Activated naive CD4-positive, alpha-beta T cell treated with anti-CD3 and anti-CD28 coated beads, Interleukin-2, amount 10 ng/mL, durations not matched to agents 7 days and 5 days (primary cell): Measurements from ENCODE around the gene TOMM6.
"Not testable (repeated sequence)": the region's sequence is repeated elsewhere in the genome, so short reads cannot be mapped to it uniquely, and the experiment has no call there.

Source experiments
- CTCF ChIA-PET: fragments of 350-600 bp; sonication (Branson Sonifier 250); formaldehyde crosslinking; loops from one replicate; lab custom pipeline; 2021; ENCODE audit warnings: antibody characterized with exemption; lab: Charles Lee
- DNase-seq: peaks from one replicate; pipeline ENCODE4 v3.0.0-alpha.2; 2020
- H3K27ac Mint-ChIP-seq: one replicate; pipeline ENCODE4 v1.8.0; 2021; ENCODE audit warnings: mild to moderate bottlenecking, moderate library complexity, mixed read lengths
- H3K27me3 Mint-ChIP-seq: one replicate; pipeline ENCODE4 v1.8.0; 2021; ENCODE audit warnings: mild to moderate bottlenecking, mixed read lengths
- H3K36me3 Mint-ChIP-seq: one replicate; pipeline ENCODE4 v1.8.0; 2021; ENCODE audit warnings: mixed read lengths
- H3K4me1 Mint-ChIP-seq: one replicate; pipeline ENCODE4 v1.8.0; 2021; ENCODE audit warnings: mixed read lengths
- H3K4me3 Mint-ChIP-seq: one replicate; pipeline ENCODE4 v1.8.0; 2021; ENCODE audit warnings: mild to moderate bottlenecking, moderate library complexity, mixed read lengths
- H3K9me3 Mint-ChIP-seq: one replicate; pipeline ENCODE4 v1.8.0; 2021; ENCODE audit warnings: mixed read lengths

The TOMM6 gene

GRCh38 chr6:41811095-41811494, 23.6 kb downstream of the TOMM6 start:
- no peak for DNase-seq
- CTCF ChIA-PET = no interaction called here
- Mint-ChIP-seq H3K27me3 (peaks cover 4% of the 10 kb centered on the region), H3K27ac (no peak overlapping the region), H3K4me3 (no peak overlapping the region), H3K36me3 (no peaks in the 10 kb centered on the region), H3K9me3 (no peaks in the 10 kb centered on the region), H3K4me1 (peaks cover under 1% of the 10 kb centered on the region)

GRCh38 chr6:41811946-41812345, 24.5 kb downstream of the TOMM6 start:
- H3K9me3 Mint-ChIP-seq, H3K4me1 Mint-ChIP-seq, H3K27ac Mint-ChIP-seq, H3K4me3 Mint-ChIP-seq, H3K27me3 Mint-ChIP-seq, DNase-seq, H3K36me3 Mint-ChIP-seq, CTCF ChIA-PET: not testable (repeated sequence)

GRCh38 chr6:41813469-41813868, 26.0 kb downstream of the TOMM6 start:
- Mint-ChIP-seq H3K4me3 (no peak overlapping the region), H3K27ac (no peak overlapping the region), H3K36me3 (no peaks in the 10 kb centered on the region), H3K9me3 (no peaks in the 10 kb centered on the region), H3K4me1 (peaks cover 3% of the 10 kb centered on the region), H3K27me3 (peaks cover 4% of the 10 kb centered on the region)
- CTCF ChIA-PET = interaction anchor here (1.3 kb wide), 1 partner anchor 13 kb away, joined by 4 read pairs; no protein-coding TSS in a partner anchor
- no peak for DNase-seq

- no peak for DNase-seq
- Mint-ChIP-seq H3K27ac (no peak overlapping the region), H3K9me3 (no peaks in the 10 kb centered on the region), H3K36me3 (no peaks in the 10 kb centered on the region), H3K27me3 (peaks cover 4% of the 10 kb centered on the region), H3K4me3 (no peak overlapping the region), H3K4me1 (peaks cover 3% of the 10 kb centered on the region)
- CTCF ChIA-PET = interaction anchor here (0.6 to 1.3 kb wide), 2 partner anchors 12 to 782 kb away, joined by 3 to 4 read pairs; no protein-coding TSS in a partner anchor
Observed at GRCh38 chr6:41813956-41814355, 26.5 kb downstream of the TOMM6 start.

- Mint-ChIP-seq H3K9me3 (no peaks in the 10 kb centered on the region), H3K27ac (no peak overlapping the region), H3K4me1 (peaks cover 3% of the 10 kb centered on the region), H3K4me3 (no peak overlapping the region), H3K27me3 (peaks cover 4% of the 10 kb centered on the region), H3K36me3 (no peaks in the 10 kb centered on the region)
- DNase-seq = no peak
- CTCF ChIA-PET = interaction anchor here (0.6 to 0.7 kb wide), 2 partner anchors 447 to 781 kb away, joined by 3 read pairs; no protein-coding TSS in a partner anchor
Observed at GRCh38 chr6:41814629-41815028, 27.1 kb downstream of the TOMM6 start.

- Mint-ChIP-seq H3K36me3 (no peaks in the 10 kb centered on the region), H3K9me3 (no peaks in the 10 kb centered on the region), H3K27me3 (peaks cover 4% of the 10 kb centered on the region), H3K27ac (no peak overlapping the region), H3K4me1 (peaks cover 3% of the 10 kb centered on the region), H3K4me3 (no peak overlapping the region)
- DNase-seq = no peak
- CTCF ChIA-PET = interaction anchor here (0.8 to 1.0 kb wide), 2 partner anchors 30 to 32 kb away, joined by 3 to 4 read pairs; no protein-coding TSS in a partner anchor
Observed at GRCh38 chr6:41815587-41815986, 28.1 kb downstream of the TOMM6 start.

GRCh38 chr6:41818271-41819054, 31.0 kb downstream of the TOMM6 start:
- DNase-seq = no peak
- Mint-ChIP-seq H3K9me3 (no peaks in the 10 kb centered on the region), H3K36me3 (no peaks in the 10 kb centered on the region), H3K27ac (no peak overlapping the region), H3K27me3 (peaks cover 4% of the 10 kb centered on the region), H3K4me3 (no peak overlapping the region), H3K4me1 (peaks cover 3% of the 10 kb centered on the region)
- CTCF ChIA-PET = interaction anchor here (1.0 to 1.3 kb wide), 2 partner anchors 10 to 28 kb away, joined by 3 to 4 read pairs; no protein-coding TSS in a partner anchor

- H3K27ac Mint-ChIP-seq = no peak overlapping the region
- CTCF ChIA-PET = no interaction called here
- no peaks in the 10 kb centered on the region for H3K27me3 Mint-ChIP-seq
Observed at GRCh38 chr6:41821266-41821665, 33.8 kb downstream of the TOMM6 start.

GRCh38 chr6:41822021-41822420, 34.5 kb downstream of the TOMM6 start:
- Mint-ChIP-seq H3K4me1 (no peaks in the 10 kb centered on the region), H3K36me3 (no peaks in the 10 kb centered on the region), H3K9me3 (no peaks in the 10 kb centered on the region), H3K4me3 (no peak overlapping the region), H3K27ac (no peak overlapping the region), H3K27me3 (no peaks in the 10 kb centered on the region)
- DNase-seq = no peak
- CTCF ChIA-PET = no interaction called here

More at GRCh38 chr6:41821266-41821665, 33.8 kb downstream of the TOMM6 start:
- DNase-seq = no peak
- Mint-ChIP-seq H3K36me3 (no peaks in the 10 kb centered on the region), H3K4me1 (peaks cover under 1% of the 10 kb centered on the region), H3K4me3 (no peak overlapping the region), H3K9me3 (no peaks in the 10 kb centered on the region)

GRCh38 chr6:41823178-41823577, 35.7 kb downstream of the TOMM6 start:
- CTCF ChIA-PET = interaction anchor here (1.0 kb wide), 1 partner anchor 10 kb away, joined by 4 read pairs; no protein-coding TSS in a partner anchor

GRCh38 chr6:41824571-41825569, 37.4 kb downstream of the TOMM6 start:
- DNase-seq = no peak
- H3K4me1 Mint-ChIP-seq = no peaks in the 10 kb centered on the region
- CTCF ChIA-PET = no interaction called here
- H3K36me3 Mint-ChIP-seq = no peaks in the 10 kb centered on the region
- H3K27me3 Mint-ChIP-seq = no peaks in the 10 kb centered on the region
- H3K27ac Mint-ChIP-seq = no peak overlapping the region
- no peaks in the 10 kb centered on the region for H3K9me3 Mint-ChIP-seq
- no peak overlapping the region for H3K4me3 Mint-ChIP-seq

More at GRCh38 chr6:41823178-41823577, 35.7 kb downstream of the TOMM6 start:
- no peak for DNase-seq
- no peaks in the 10 kb centered on the region for H3K4me1 Mint-ChIP-seq
- no peaks in the 10 kb centered on the region for H3K9me3 Mint-ChIP-seq
- H3K36me3 Mint-ChIP-seq = no peaks in the 10 kb centered on the region
- no peak overlapping the region for H3K4me3 Mint-ChIP-seq
- H3K27me3 Mint-ChIP-seq = no peaks in the 10 kb centered on the region
- H3K27ac Mint-ChIP-seq = no peak overlapping the region

GRCh38 chr6:41826343-41827022, 39.0 kb downstream of the TOMM6 start:
- CTCF ChIA-PET = interaction anchor here (1.1 kb wide), 1 partner anchor 13 kb away, joined by 4 read pairs; no protein-coding TSS in a partner anchor
- DNase-seq = no peak
- H3K27me3 Mint-ChIP-seq = no peaks in the 10 kb centered on the region
- no peaks in the 10 kb centered on the region for H3K4me1 Mint-ChIP-seq
- H3K27ac Mint-ChIP-seq = no peak overlapping the region
- no peak overlapping the region for H3K4me3 Mint-ChIP-seq
- no peaks in the 10 kb centered on the region for H3K36me3 Mint-ChIP-seq
- H3K9me3 Mint-ChIP-seq = no peaks in the 10 kb centered on the region

GRCh38 chr6:41832263-41832662, 44.8 kb downstream of the TOMM6 start:
- no peak for DNase-seq
- Mint-ChIP-seq H3K36me3 (no peaks in the 10 kb centered on the region), H3K27ac (no peak overlapping the region), H3K4me1 (peaks cover 3% of the 10 kb centered on the region), H3K9me3 (no peaks in the 10 kb centered on the region), H3K27me3 (no peaks in the 10 kb centered on the region), H3K4me3 (no peak overlapping the region)
- CTCF ChIA-PET = interaction anchor here (1.0 kb wide), 1 partner anchor 16 kb away, joined by 6 read pairs; no protein-coding TSS in a partner anchor
